Gastroesophageal sphincter (tissue), 3 donors: ENCODE measurements around the gene L3MBTL1.

Experiments
- CTCF ChIP-seq, 4 experiments: fragments of 200-600 bp in 2 of 4; fragments of 450-650 bp in 2 of 4; sonication (generic) in 1 of 4; IDR thresholded peaks; one replicate each; pipeline ENCODE4 v1.5.1; 2017 to 2019; ENCODE audit warnings: antibody characterized with exemption in 4 of 4, mild to moderate bottlenecking in 2 of 4, moderate library complexity in 2 of 4
- EP300 ChIP-seq: sonication (generic); formaldehyde crosslinking; IDR thresholded peaks from one replicate; pipeline ENCODE4 v1.6.1; 2017; ENCODE audit warnings: antibody characterized with exemption, mild to moderate bottlenecking
- POLR2A ChIP-seq, 2 donors: fragments of 450-650 bp; IDR thresholded peaks; one replicate each; pipeline ENCODE4 v1.6.1; 2017; ENCODE audit warnings: antibody characterized with exemption in 2 of 2, mild to moderate bottlenecking in 2 of 2, moderate library complexity in 1 of 2
- POLR2AphosphoS5 ChIP-seq: sonication (generic); formaldehyde crosslinking; IDR thresholded peaks from one replicate; pipeline ENCODE4 v1.6.1; 2017; ENCODE audit warnings: antibody characterized with exemption

DNA sequence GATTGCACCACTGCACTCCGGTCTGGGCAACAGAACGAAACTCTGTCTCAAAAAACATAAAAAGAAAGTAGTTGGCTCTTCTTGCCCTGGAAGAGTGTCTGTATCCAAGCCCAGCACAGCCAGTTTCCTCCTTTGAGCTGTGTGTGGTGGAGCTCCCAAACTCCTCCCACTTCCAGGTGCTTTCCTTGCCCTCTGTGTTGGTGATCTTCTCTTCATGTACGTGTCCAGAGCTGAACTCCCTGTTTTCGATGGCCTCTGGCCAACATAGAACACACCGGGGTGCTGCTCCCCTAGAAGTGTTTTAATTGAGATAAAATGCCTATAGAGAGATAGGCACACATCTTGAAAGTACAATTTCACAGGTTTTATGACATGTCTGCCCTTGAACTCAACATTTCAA lies 34.7 kb downstream of the L3MBTL1 start:
- TF ChIP-seq CTCF (IDR thresholded peaks at IDR 0.05) (no peak), POLR2A (IDR thresholded peaks at IDR 0.05) (no peak), EP300 (no peak), POLR2AphosphoS5 (no peak)
